Mesendoderm (in vitro differentiated cells): ENCODE results near the gene ERI3.

Experiments used
- DNase-seq: peaks from one replicate; pipeline ENCODE4 v3.0.0; 2013
- H2AK5ac ChIP-seq: 2 replicates; pipeline ENCODE4 v1.6.1; 2013; ENCODE audit warnings: low read length, inconsistent platforms
- H2BK120ac ChIP-seq: 2 replicates; pipeline ENCODE4 v1.6.1; 2013; ENCODE audit warnings: low read depth, mild to moderate bottlenecking, low read length, moderate library complexity, mixed read lengths
- H2BK15ac ChIP-seq: replicated peaks from 2 replicates; pipeline ENCODE4 v1.6.1; 2013; ENCODE audit warnings: low read depth, mild to moderate bottlenecking, moderate library complexity
- H2BK5ac ChIP-seq: 2 replicates; pipeline ENCODE4 v1.6.1; 2013; ENCODE audit warnings: low read length, inconsistent platforms
- H3K18ac ChIP-seq: 2 replicates; pipeline ENCODE4 v1.6.1; 2013; ENCODE audit warnings: mild to moderate bottlenecking, low read length, mixed read lengths
- H3K23ac ChIP-seq: one replicate; pipeline ENCODE4 v1.6.1; 2013; ENCODE audit warnings: low read length
- H3K27ac ChIP-seq: 2 replicates; pipeline ENCODE4 v1.5.1; 2013; ENCODE audit warnings: low read depth, mild to moderate bottlenecking, inconsistent platforms, low read length, moderate library complexity
- H3K27me3 ChIP-seq: 2 replicates; pipeline ENCODE4 v1.6.1; 2013; ENCODE audit warnings: low read length, control low read depth, mild to moderate bottlenecking, inconsistent platforms; ENCODE audit not compliant: insufficient read depth, poor library complexity
- H3K36me3 ChIP-seq: 2 replicates; pipeline ENCODE4 v1.6.1; 2013; ENCODE audit warnings: low read length, inconsistent platforms; ENCODE audit not compliant: control insufficient read depth, insufficient read depth
- H3K4ac ChIP-seq: one replicate; pipeline ENCODE4 v1.6.1; 2013; ENCODE audit warnings: low read depth, mild to moderate bottlenecking, low read length, moderate library complexity
- H3K4me1 ChIP-seq: 2 replicates; pipeline ENCODE4 v1.6.1; 2013; ENCODE audit warnings: low read depth, low read length, inconsistent platforms; ENCODE audit not compliant: control insufficient read depth
- H3K4me2 ChIP-seq: 2 replicates; pipeline ENCODE4 v1.6.1; 2013; ENCODE audit warnings: low read length
- H3K4me3 ChIP-seq: 2 replicates; pipeline ENCODE4 v1.5.1; 2013; ENCODE audit warnings: mild to moderate bottlenecking, low read length
- H3K56ac ChIP-seq: one replicate; pipeline ENCODE4 v1.6.1; 2013; ENCODE audit warnings: low read length
- H3K79me1 ChIP-seq: 2 replicates; pipeline ENCODE4 v1.6.1; 2013; ENCODE audit warnings: low read length, inconsistent platforms
- H3K79me2 ChIP-seq: 2 replicates; pipeline ENCODE4 v1.6.1; 2013; ENCODE audit warnings: mild to moderate bottlenecking, low read length; ENCODE audit not compliant: control insufficient read depth, insufficient read depth
- H3K9ac ChIP-seq: 2 replicates; pipeline ENCODE4 v1.6.1; 2013; ENCODE audit warnings: low read length, inconsistent platforms
- H4K5ac ChIP-seq: one replicate; pipeline ENCODE4 v1.6.1; 2013; ENCODE audit warnings: low read length
- H4K8ac ChIP-seq: one replicate; pipeline ENCODE4 v1.6.1; 2013; ENCODE audit warnings: low read depth, mild to moderate bottlenecking, control low read depth, low read length, moderate library complexity
- WGBS: extraction: QIAGEN DNeasy Blood & Tissue Kit; methylation state at CpG from one replicate; pipeline ENCODE4 v1.1.7; 2013; ENCODE audit warnings: low lambda C conversion rate, missing lambda C conversion rate; ENCODE audit not compliant: insufficient coverage; ENCODE audit errors: extremely low coverage; 5-methylcytosine and 5-hydroxymethylcytosine counted together

Gene ERI3

DNA sequence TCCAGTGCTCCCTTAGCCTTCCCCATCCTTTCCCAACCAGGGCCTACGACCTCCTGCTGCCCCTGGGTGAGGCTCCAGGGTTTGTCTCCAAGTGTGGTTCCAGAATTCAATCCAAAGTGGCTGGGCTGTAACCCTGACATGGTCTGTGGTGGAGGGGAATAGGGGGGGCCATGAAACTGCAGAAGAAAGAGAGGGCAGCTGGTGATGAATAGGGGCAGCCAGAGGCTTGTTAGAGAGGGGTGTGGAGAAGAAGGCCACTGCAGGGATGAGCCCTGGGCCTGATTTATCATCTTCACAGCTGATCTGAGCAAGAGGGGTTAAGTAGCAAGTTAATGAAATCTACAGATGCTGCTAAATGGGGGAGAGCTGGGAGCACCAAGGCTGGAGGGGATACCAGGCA, 12.9 kb upstream of the ERI3 start:
- no peaks in the 10 kb centered on the region for H3K27me3 ChIP-seq
- no peaks in the 10 kb centered on the region for H3K79me1 ChIP-seq
- H3K4me1 ChIP-seq = no peaks in the 10 kb centered on the region
- H4K8ac ChIP-seq = no peak overlapping the region
- no peak overlapping the region for H3K4me3 ChIP-seq
- H2BK120ac ChIP-seq = no peak overlapping the region
- no CpG with 5 or more reads among the region's 1 CpG for WGBS
- H3K56ac ChIP-seq = no peak overlapping the region
- H3K4me2 ChIP-seq = no peak overlapping the region
- no peaks in the 10 kb centered on the region for H3K36me3 ChIP-seq
- H3K23ac ChIP-seq = no peak overlapping the region
- H2BK15ac ChIP-seq = no peak overlapping the region
- H3K79me2 ChIP-seq = no peaks in the 10 kb centered on the region
- H3K4ac ChIP-seq = no peak overlapping the region
- H4K5ac ChIP-seq = no peak overlapping the region
- no peak for DNase-seq
- no peak overlapping the region for H2AK5ac ChIP-seq
- no peak overlapping the region for H3K18ac ChIP-seq
- no peak overlapping the region for H3K9ac ChIP-seq
- H3K27ac ChIP-seq = no peak overlapping the region
- H2BK5ac ChIP-seq = no peak overlapping the region

DNA sequence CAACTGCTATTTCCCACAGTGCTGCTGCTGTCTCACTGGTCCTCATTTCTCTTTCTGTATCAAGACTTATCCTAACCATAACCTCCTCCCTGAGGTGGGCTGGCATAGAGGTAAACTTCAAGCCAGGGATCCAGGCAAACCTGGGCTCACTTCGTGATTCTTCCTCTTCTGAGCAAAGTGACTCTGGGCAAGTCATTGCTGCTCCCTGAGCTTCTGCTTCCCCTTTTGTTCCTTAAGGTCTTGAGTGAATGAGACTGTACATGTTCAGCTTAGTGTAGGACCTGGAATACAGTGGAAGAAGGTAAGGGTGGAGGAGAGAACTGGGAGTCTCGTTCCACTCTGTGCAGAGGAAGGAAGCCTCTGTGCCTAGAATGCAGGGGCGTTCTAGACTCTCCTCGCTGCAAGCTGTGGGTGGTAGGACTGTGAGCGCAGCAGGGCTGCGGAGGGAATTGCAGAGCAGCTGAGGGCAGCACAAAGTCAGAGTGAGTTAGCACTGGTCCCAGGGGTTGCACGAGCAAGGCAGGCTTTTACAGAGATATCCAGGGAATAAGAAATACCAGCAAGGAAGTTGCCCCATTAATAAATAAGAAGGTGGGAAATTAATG, 11.4 kb upstream of the ERI3 start:
- H3K36me3 ChIP-seq = no peaks in the 10 kb centered on the region
- no peaks in the 10 kb centered on the region for H3K4me1 ChIP-seq
- H2BK15ac ChIP-seq = no peak overlapping the region
- H2BK5ac ChIP-seq = no peak overlapping the region
- no CpG with 5 or more reads among the region's 7 CpGs for whole genome bisulfite sequencing
- H3K23ac ChIP-seq = no peak overlapping the region
- no peak overlapping the region for H3K18ac ChIP-seq
- no peak overlapping the region for H3K4ac ChIP-seq
- no peak overlapping the region for H3K9ac ChIP-seq
- DNase-seq = no peak
- H3K27ac ChIP-seq = no peak overlapping the region
- H2AK5ac ChIP-seq = no peak overlapping the region
- no peak overlapping the region for H2BK120ac ChIP-seq
- H3K4me2 ChIP-seq = no peak overlapping the region
- no peaks in the 10 kb centered on the region for H3K79me2 ChIP-seq
- H4K5ac ChIP-seq = no peak overlapping the region
- H3K4me3 ChIP-seq = no peak overlapping the region
- no peak overlapping the region for H3K56ac ChIP-seq
- no peak overlapping the region for H4K8ac ChIP-seq
- H3K79me1 ChIP-seq = no peaks in the 10 kb centered on the region
- no peaks in the 10 kb centered on the region for H3K27me3 ChIP-seq

DNA sequence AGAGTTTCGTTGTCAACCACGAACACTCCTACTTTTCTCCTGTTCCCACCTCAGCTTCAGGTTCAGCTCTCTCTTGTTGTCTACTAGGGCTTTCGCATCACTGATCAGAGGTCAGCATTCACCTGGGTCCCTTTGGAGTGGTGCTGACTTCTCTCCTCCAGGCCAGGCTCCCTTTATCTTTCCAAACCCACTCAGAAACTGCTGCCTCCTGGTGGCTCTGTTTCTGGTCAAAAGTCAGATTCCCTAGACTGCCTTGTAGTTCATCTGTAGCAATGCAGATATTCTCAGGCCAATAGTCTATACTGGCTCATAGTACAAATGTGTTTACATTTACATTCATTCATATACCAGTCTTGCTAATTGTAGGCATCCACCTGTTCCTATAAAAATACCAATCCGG, 6.4 kb upstream of the ERI3 start:
- no peaks in the 10 kb centered on the region for H3K79me1 ChIP-seq
- no peak overlapping the region for H3K4me3 ChIP-seq
- no peak overlapping the region for H3K9ac ChIP-seq
- no peak overlapping the region for H3K4me2 ChIP-seq
- no peak overlapping the region for H3K4ac ChIP-seq
- H3K27me3 ChIP-seq = no peaks in the 10 kb centered on the region
- no peaks in the 10 kb centered on the region for H3K79me2 ChIP-seq
- no peak overlapping the region for H4K5ac ChIP-seq
- no peaks in the 10 kb centered on the region for H3K36me3 ChIP-seq
- H2BK15ac ChIP-seq = no peak overlapping the region
- DNase-seq = peak; percentile 54
- no CpG with 5 or more reads among the region's 4 CpGs for WGBS
- H4K8ac ChIP-seq = no peak overlapping the region
- H3K56ac ChIP-seq = no peak overlapping the region
- H3K23ac ChIP-seq = no peak overlapping the region
- no peaks in the 10 kb centered on the region for H3K4me1 ChIP-seq
- no peak overlapping the region for H2BK5ac ChIP-seq
- no peak overlapping the region for H2AK5ac ChIP-seq
- no peak overlapping the region for H3K27ac ChIP-seq
- no peak overlapping the region for H2BK120ac ChIP-seq
- no peak overlapping the region for H3K18ac ChIP-seq

DNA sequence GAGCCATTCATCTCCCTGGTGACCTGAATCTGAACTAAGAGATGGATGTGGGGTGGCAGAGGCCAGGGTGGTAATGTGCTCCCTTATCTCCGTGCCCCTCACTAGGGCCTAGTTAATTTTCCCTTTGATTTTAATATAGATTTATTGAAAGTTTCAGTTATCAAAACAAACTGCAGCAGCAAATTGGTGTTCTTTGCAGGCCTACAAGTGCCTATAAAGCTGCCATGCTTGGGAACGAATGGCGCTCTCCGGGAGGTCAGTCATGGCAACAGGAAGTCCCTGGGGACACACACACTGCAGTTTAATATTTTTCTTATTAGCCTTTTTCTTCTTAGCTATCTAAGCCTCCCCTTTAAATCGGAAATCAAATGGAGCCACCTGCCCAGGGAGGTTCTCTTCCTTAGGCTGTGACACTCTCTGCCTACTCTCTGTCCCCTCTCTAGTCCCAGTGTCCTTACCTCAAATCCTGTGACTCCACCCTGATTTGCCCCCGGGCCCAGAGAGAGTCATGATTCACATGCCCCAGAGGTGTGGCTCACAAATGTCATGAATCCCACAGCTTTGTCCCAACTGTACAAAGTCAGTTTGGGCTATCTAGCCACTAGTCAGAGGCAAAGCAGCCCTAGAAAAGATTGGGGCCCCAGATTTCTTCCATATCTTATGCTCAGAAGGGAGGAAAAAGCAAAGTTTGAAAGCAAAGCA, 4.3 kb upstream of the ERI3 start:
- H3K56ac ChIP-seq = no peak overlapping the region
- H3K79me2 ChIP-seq = peaks cover 2% of the 10 kb centered on the region
- no peaks in the 10 kb centered on the region for H3K36me3 ChIP-seq
- no peak overlapping the region for H3K23ac ChIP-seq
- no peak overlapping the region for H3K4me2 ChIP-seq
- H2BK15ac ChIP-seq = no peak overlapping the region
- no peak overlapping the region for H4K5ac ChIP-seq
- H3K18ac ChIP-seq = no peak overlapping the region
- H3K27me3 ChIP-seq = no peaks in the 10 kb centered on the region
- H3K79me1 ChIP-seq = peaks cover 2% of the 10 kb centered on the region
- no peak overlapping the region for H3K4ac ChIP-seq
- no peaks in the 10 kb centered on the region for H3K4me1 ChIP-seq
- no peak overlapping the region for H3K9ac ChIP-seq
- no CpG with 5 or more reads among the region's 6 CpGs for WGBS
- no peak overlapping the region for H2BK120ac ChIP-seq
- no peak overlapping the region for H3K27ac ChIP-seq
- no peak overlapping the region for H2BK5ac ChIP-seq
- no peak for DNase-seq
- H2AK5ac ChIP-seq = no peak overlapping the region
- H3K4me3 ChIP-seq = no peak overlapping the region
- no peak overlapping the region for H4K8ac ChIP-seq

DNA sequence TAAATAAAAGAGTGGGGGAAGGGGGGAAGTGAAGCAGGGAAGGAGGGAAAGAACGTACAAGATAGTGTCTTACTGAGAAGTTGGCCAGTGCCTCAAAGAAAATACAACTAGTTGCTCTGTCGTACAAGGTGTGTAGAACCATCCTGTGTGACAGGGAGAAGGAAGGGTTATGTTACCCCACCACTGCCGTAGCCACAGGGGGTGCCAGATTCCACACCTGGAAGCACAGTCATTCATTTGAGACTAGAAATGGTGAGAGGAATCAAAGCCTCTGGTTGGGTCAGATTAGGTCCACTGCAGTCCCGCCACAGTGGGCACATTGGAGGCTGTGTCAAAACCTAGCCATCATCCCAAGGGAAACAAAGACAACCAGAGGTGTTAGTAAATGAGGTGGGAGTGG, 2.7 kb upstream of the ERI3 start:
- no peaks in the 10 kb centered on the region for H3K27me3 ChIP-seq
- H2BK120ac ChIP-seq = no peak overlapping the region
- no peaks in the 10 kb centered on the region for H3K4me1 ChIP-seq
- no peak overlapping the region for H3K23ac ChIP-seq
- DNase-seq = no peak
- no peak overlapping the region for H2AK5ac ChIP-seq
- peaks cover 4% of the 10 kb centered on the region for H3K79me1 ChIP-seq
- no peak overlapping the region for H2BK5ac ChIP-seq
- no peaks in the 10 kb centered on the region for H3K36me3 ChIP-seq
- H3K9ac ChIP-seq = no peak overlapping the region
- no peak overlapping the region for H4K5ac ChIP-seq
- H4K8ac ChIP-seq = no peak overlapping the region
- H3K79me2 ChIP-seq = peaks cover 2% of the 10 kb centered on the region
- H3K4me3 ChIP-seq = no peak overlapping the region
- H3K27ac ChIP-seq = no peak overlapping the region
- no peak overlapping the region for H3K56ac ChIP-seq
- H3K18ac ChIP-seq = no peak overlapping the region
- no peak overlapping the region for H3K4ac ChIP-seq
- no peak overlapping the region for H3K4me2 ChIP-seq
- no CpG with 5 or more reads among the region's 4 CpGs for WGBS
- H2BK15ac ChIP-seq = no peak overlapping the region
